CD14-positive monocyte (primary cell): Measurements from ENCODE around the gene MSANTD1. TPM values are rescaled to one million over a fixed set of nuclear protein-coding genes. Genes with fewer than 3 reads are reported as not detected.

ENCODE experiments used
- DNase-seq, 3 donors: peaks; one replicate each; pipeline ENCODE4 v3.0.0-alpha.2; 2011 to 2022
- H2AFZ ChIP-seq: 2 replicates; pipeline ENCODE4 v1.6.0; 2012; ENCODE audit warnings: mild to moderate bottlenecking, low read depth, low read length, inconsistent platforms; ENCODE audit not compliant: insufficient read depth, poor library complexity, severe bottlenecking
- H3K27ac ChIP-seq, 2 donors: 1 replicate in 1 of 2; 2 replicates in 1 of 2; pipeline ENCODE4 v1.5.1; 2012 to 2013; ENCODE audit warnings: low read length in 2 of 2, control low read depth in 1 of 2, inconsistent platforms in 1 of 2, low read depth in 1 of 2, mild to moderate bottlenecking in 1 of 2
- H3K27me3 ChIP-seq, 2 donors: one replicate each; pipeline versions ENCODE4 v1.6.0 to v1.6.1; 2011 to 2013; ENCODE audit warnings: low read length in 2 of 2; ENCODE audit not compliant: control insufficient read depth in 2 of 2, insufficient read depth in 2 of 2
- H3K36me3 ChIP-seq, 2 donors: replicated peaks in 1 of 2; 1 replicate in 1 of 2; 2 replicates in 1 of 2; pipeline versions ENCODE4 v1.5.1 to v1.6.1; 2012 to 2013; ENCODE audit warnings: low read length in 2 of 2, control low read depth in 1 of 2, inconsistent platforms in 1 of 2, mild to moderate bottlenecking in 1 of 2; ENCODE audit not compliant: insufficient read depth in 2 of 2, control insufficient read depth in 1 of 2
- H3K4me1 ChIP-seq, 2 donors: 1 replicate in 1 of 2; 2 replicates in 1 of 2; pipeline versions ENCODE4 v1.5.1 to v1.6.1; 2012 to 2013; ENCODE audit warnings: low read length in 2 of 2, control low read depth in 1 of 2, inconsistent platforms in 1 of 2, mild to moderate bottlenecking in 1 of 2, moderate library complexity in 1 of 2; ENCODE audit not compliant: insufficient read depth in 2 of 2, control insufficient read depth in 1 of 2
- H3K4me2 ChIP-seq: replicated peaks from 2 replicates; pipeline ENCODE3; 2012; ENCODE audit warnings: low read length, moderate library complexity, mild to moderate bottlenecking; ENCODE audit not compliant: poor library complexity, severe bottlenecking; ENCODE audit errors: extremely low read depth
- H3K4me3 ChIP-seq, 3 experiments: fragments of 200-600 bp in 1 of 3; sonication (generic) in 1 of 3; replicated peaks in 1 of 3; 1 replicate in 2 of 3; 2 replicates in 1 of 3; pipeline ENCODE4 v1.5.1; 2011 to 2013; ENCODE audit warnings: low read length in 3 of 3, mild to moderate bottlenecking in 3 of 3, control low read depth in 2 of 3, low read depth in 2 of 3, inconsistent platforms in 1 of 3, moderate library complexity in 1 of 3
- H3K79me2 ChIP-seq: 2 replicates; pipeline ENCODE4 v1.6.0; 2012; ENCODE audit warnings: mild to moderate bottlenecking, control low read depth, inconsistent platforms, low read length, moderate library complexity; ENCODE audit not compliant: insufficient read depth
- H3K9ac ChIP-seq: 2 replicates; pipeline ENCODE4 v1.6.0; 2017; ENCODE audit warnings: low read length, mild to moderate bottlenecking; ENCODE audit not compliant: insufficient read depth, poor library complexity, severe bottlenecking
- H3K9me3 ChIP-seq, 2 donors: replicated peaks in 1 of 2; 1 replicate in 1 of 2; 2 replicates in 1 of 2; pipeline versions ENCODE4 v1.5.1 to v1.6.1; 2012 to 2013; ENCODE audit warnings: low read length in 2 of 2, control low read depth in 1 of 2; ENCODE audit not compliant: control insufficient read depth in 1 of 2, insufficient read depth in 1 of 2
- H4K20me1 ChIP-seq: 2 replicates; pipeline ENCODE4 v1.6.0; 2012; ENCODE audit warnings: mild to moderate bottlenecking, low read length, control low read depth, moderate library complexity; ENCODE audit not compliant: insufficient read depth
- H3K27ac Mint-ChIP-seq, 7 donors: one replicate each; pipeline ENCODE4 v1.8.0; 2020; ENCODE audit warnings: mild to moderate bottlenecking in 7 of 7, mixed read lengths in 7 of 7, moderate library complexity in 6 of 7, inconsistent platforms in 2 of 7
- H3K27me3 Mint-ChIP-seq, 3 donors: one replicate each; pipeline ENCODE4 v1.8.0; 2021 to 2022; ENCODE audit warnings: low read depth in 3 of 3, mild to moderate bottlenecking in 3 of 3, mixed read lengths in 3 of 3, moderate library complexity in 3 of 3, inconsistent platforms in 1 of 3
- H3K36me3 Mint-ChIP-seq, 2 donors: one replicate each; pipeline ENCODE4 v1.8.0; 2020; ENCODE audit warnings: mixed read lengths in 2 of 2, inconsistent platforms in 1 of 2, mild to moderate bottlenecking in 1 of 2
- H3K4me1 Mint-ChIP-seq: one replicate; pipeline ENCODE4 v1.8.0; 2020; ENCODE audit warnings: mild to moderate bottlenecking, mixed read lengths
- H3K4me3 Mint-ChIP-seq, 2 donors: one replicate each; pipeline ENCODE4 v1.8.0; 2020; ENCODE audit warnings: mild to moderate bottlenecking in 2 of 2, mixed read lengths in 2 of 2, moderate library complexity in 1 of 2
- H3K9me3 Mint-ChIP-seq, 7 donors: one replicate each; pipeline ENCODE4 v1.8.0; 2020 to 2022; ENCODE audit warnings: mixed read lengths in 7 of 7, mild to moderate bottlenecking in 6 of 7, moderate library complexity in 6 of 7, inconsistent platforms in 2 of 7
- CTCF ChIP-seq: fragments of 200-600 bp; IDR thresholded peaks from one replicate; pipeline ENCODE4 v1.8.0; 2022; ENCODE audit warnings: antibody characterized with exemption, mild to moderate bottlenecking
- WGBS: methylation state at CpG from one replicate; pipeline ENCODE4 v1.1.5; 2013; ENCODE audit warnings: missing lambda C conversion rate; ENCODE audit not compliant: insufficient coverage; 5-methylcytosine and 5-hydroxymethylcytosine counted together
- intact Hi-C, 2 donors: fragments of 100-400 bp; cut with micrococcal nuclease; formaldehyde crosslinking; loops; one replicate each; pipeline versions ENCODE4 v1.15.0 to v1.15.1; 2023
- polyA plus RNA-seq, 3 donors: library from polyadenylated mRNA; depleted of rRNA in 1 of 3; unstranded in 2 of 3; stranded (reverse) in 1 of 3; fragments of 300-500 nt in 2 of 3; fragments of >200 nt in 1 of 3; fragmentation: Illumina TruSeq in 2 of 3; gene quantifications; 1 replicate in 2 of 3; 2 replicates in 1 of 3; pipeline ENCODE4 v1.2.3, GENCODE V29; 2012 to 2021

The MSANTD1 gene
- polyA plus RNA-seq, 3 donors = 0.52 TPM; not detected in 2

GRCh38 chr4:3211866-3212265, 37.1 kb upstream of the MSANTD1 start:
- Histone ChIP-seq H3K9ac (no peak overlapping the region), H3K4me1 (peaks cover 0 to 8% of the 10 kb centered on the region in 2 donors), H3K79me2 (no peaks in the 10 kb centered on the region), H2AFZ (no peak overlapping the region), H3K4me2 (no peak overlapping the region), H3K27me3 (no peaks in the 10 kb centered on the region), H3K4me3 (no peak overlapping the region), H4K20me1 (no peaks in the 10 kb centered on the region), H3K36me3 (peaks cover 85 to 99% of the 10 kb centered on the region in 2 donors), H3K9me3 (no peaks in the 10 kb centered on the region), H3K27ac (no peak overlapping the region)
- Mint-ChIP-seq H3K4me3 (no peak overlapping the region), H3K9me3 (peaks cover 0 to 2% (median 0%) of the 10 kb centered on the region in 7 donors), H3K27ac (no peak overlapping the region), H3K27me3 (peaks cover 0 to 1% (median 0%) of the 10 kb centered on the region in 3 donors), H3K4me1 (peaks cover 13% of the 10 kb centered on the region), H3K36me3 (peaks cover 88 to 91% of the 10 kb centered on the region in 2 donors)
- DNase-seq = no peak
- intact Hi-C loops = no loop called here
- WGBS = 100% methylated on average over 1 of the region's 8 CpGs
- no peak for TF ChIP-seq CTCF

- H3K9me3 Mint-ChIP-seq = peaks cover 0 to 2% (median 0%) of the 10 kb centered on the region in 7 donors
- peaks cover 87 to 99% of the 10 kb centered on the region in 2 donors for H3K36me3 ChIP-seq
- H3K27me3 ChIP-seq = no peaks in the 10 kb centered on the region
- DNase-seq = no peak
- no peak overlapping the region for H2AFZ ChIP-seq
- no peak for TF ChIP-seq CTCF
- H3K9ac ChIP-seq = no peak overlapping the region
- 91% methylated on average over 9 of the region's 12 CpGs for WGBS
- H3K4me1 Mint-ChIP-seq = peaks cover 8% of the 10 kb centered on the region
- no peaks in the 10 kb centered on the region for H3K9me3 ChIP-seq
- no peak overlapping the region for H3K4me2 ChIP-seq
- H3K27ac ChIP-seq = no peak overlapping the region
- intact Hi-C loops = no loop called here
- no peak overlapping the region for H3K4me3 Mint-ChIP-seq
- no peaks in the 10 kb centered on the region for H4K20me1 ChIP-seq
- no peaks in the 10 kb centered on the region for H3K79me2 ChIP-seq
- peaks cover 0 to 1% (median 0%) of the 10 kb centered on the region in 3 donors for H3K27me3 Mint-ChIP-seq
- peaks cover 87 to 91% of the 10 kb centered on the region in 2 donors for H3K36me3 Mint-ChIP-seq
- peaks cover 0 to 4% of the 10 kb centered on the region in 2 donors for H3K4me1 ChIP-seq
- H3K4me3 ChIP-seq = no peak overlapping the region
- H3K27ac Mint-ChIP-seq = peak overlapping the region in 3 of 7 donors; percentile 58 to 72 (median 66)
Measured at GRCh38 chr4:3212391-3213105, 36.4 kb upstream of the MSANTD1 start.
